ENCODE measurements around the gene GOLGA5.

DNA sequence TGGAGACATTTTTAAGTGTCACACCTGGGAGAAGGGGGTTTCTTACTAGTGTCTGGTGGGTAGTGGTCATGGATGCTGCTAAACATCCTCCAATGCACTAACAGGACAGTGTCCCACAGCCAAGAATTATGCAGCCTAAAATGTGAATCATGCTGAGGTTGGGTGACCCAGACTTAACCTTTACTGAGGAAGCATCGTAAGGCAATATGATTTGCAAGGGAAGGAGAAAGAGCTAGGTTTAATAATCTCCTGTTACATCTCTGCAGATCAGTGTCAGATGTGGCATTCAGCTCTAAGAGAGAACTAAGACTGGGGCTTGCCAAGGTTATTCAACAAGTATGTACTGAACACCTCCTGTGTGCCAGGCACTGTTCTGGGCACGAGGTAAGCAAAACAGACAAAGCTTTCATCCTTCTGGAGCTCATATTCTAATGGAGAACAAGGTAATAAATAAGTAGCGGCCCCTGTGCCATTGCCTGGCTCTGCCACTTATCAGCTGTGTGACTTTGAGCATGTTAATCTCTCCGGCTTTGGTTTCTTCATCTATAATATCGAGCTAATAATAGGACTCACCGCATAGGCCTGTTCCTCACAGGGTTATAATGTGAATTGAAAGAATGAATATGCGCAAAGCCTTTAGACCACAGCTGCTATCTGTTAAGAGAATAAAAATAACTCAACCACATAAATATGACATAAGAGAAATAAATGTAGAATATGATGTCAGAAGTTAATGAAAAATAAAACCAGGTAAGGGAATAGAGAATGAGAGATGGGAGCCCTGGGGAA lies 13.5 kb upstream of the GOLGA5 start:
- TF ChIP-seq, protein P1, sequence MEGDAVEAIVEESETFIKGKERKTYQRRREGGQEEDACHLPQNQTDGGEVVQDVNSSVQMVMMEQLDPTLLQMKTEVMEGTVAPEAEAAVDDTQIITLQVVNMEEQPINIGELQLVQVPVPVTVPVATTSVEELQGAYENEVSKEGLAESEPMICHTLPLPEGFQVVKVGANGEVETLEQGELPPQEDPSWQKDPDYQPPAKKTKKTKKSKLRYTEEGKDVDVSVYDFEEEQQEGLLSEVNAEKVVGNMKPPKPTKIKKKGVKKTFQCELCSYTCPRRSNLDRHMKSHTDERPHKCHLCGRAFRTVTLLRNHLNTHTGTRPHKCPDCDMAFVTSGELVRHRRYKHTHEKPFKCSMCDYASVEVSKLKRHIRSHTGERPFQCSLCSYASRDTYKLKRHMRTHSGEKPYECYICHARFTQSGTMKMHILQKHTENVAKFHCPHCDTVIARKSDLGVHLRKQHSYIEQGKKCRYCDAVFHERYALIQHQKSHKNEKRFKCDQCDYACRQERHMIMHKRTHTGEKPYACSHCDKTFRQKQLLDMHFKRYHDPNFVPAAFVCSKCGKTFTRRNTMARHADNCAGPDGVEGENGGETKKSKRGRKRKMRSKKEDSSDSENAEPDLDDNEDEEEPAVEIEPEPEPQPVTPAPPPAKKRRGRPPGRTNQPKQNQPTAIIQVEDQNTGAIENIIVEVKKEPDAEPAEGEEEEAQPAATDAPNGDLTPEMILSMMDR (IDR thresholded peaks at IDR 0.05), result no peak
- TF ChIP-seq EP300 (IDR thresholded peaks at IDR 0.05), result no peak

All from tibial nerve (tissue), 4 donors.